SK-N-SH (cell line): ENCODE data around the gene CNTN4. TPM values are rescaled to one million over a fixed set of nuclear protein-coding genes. Genes with fewer than 3 reads are reported as not detected.

ENCODE experiments used
- CTCF ChIA-PET: fragments of 300-600, 350-600 bp; formaldehyde crosslinking; extraction: SDS; loops from one replicate; lab custom pipeline; 2021; lab: Yijun Ruan, JAX
- POLR2A ChIA-PET: fragments of 350-600 bp; sonication (Branson Sonifier 250); formaldehyde crosslinking; extraction: SDS; loops from one replicate; lab custom pipeline; 2020; ENCODE audit warnings: antibody characterized with exemption, inconsistent platforms; lab: Yijun Ruan, JAX
- DNase-seq: peaks from one replicate; pipeline ENCODE4 v3.0.0; 2012
- H2AFZ ChIP-seq: fragments of 200-600 bp; sonication (generic); 2 replicates; pipeline ENCODE4 v1.8.1; 2016; ENCODE audit warnings: antibody characterized with exemption, mild to moderate bottlenecking, low read depth
- H3F3A ChIP-seq: fragments of 200-600 bp; sonication (generic); replicated peaks from 2 replicates; pipeline ENCODE3; 2016; ENCODE audit warnings: antibody characterized with exemption, mild to moderate bottlenecking; ENCODE audit not compliant: insufficient read depth
- H3K27ac ChIP-seq, 2 experiments: fragments of 200-500 bp in 1 of 2; fragments of 200-600 bp in 1 of 2; sonication (Bioruptor generic) in 1 of 2; sonication (generic), shearing (Covaris generic) in 1 of 2; 2 replicates each; pipeline versions ENCODE4 v1.5.1 to v1.6.1; 2014 to 2016; ENCODE audit warnings: low read depth in 2 of 2, inconsistent platforms in 1 of 2, low read length in 1 of 2, mild to moderate bottlenecking in 1 of 2, mixed read lengths in 1 of 2
- H3K27me3 ChIP-seq: fragments of 200-600 bp; sonication (generic), shearing (Covaris generic); 2 replicates; pipeline ENCODE4 v1.6.1; 2016; ENCODE audit warnings: mixed run types; ENCODE audit not compliant: insufficient read depth
- H3K36me3 ChIP-seq, 2 experiments: fragments of 200-500 bp in 1 of 2; fragments of 200-600 bp in 1 of 2; sonication (Bioruptor generic) in 1 of 2; sonication (generic) in 1 of 2; replicated peaks in 1 of 2; 2 replicates each; pipeline versions ENCODE3 to v1.5.1; 2014 to 2016; ENCODE audit warnings: low read length in 1 of 2, mild to moderate bottlenecking in 1 of 2; ENCODE audit not compliant: insufficient read depth in 2 of 2, control insufficient read depth in 1 of 2
- H3K4me1 ChIP-seq, 2 experiments: fragments of 200-500 bp in 1 of 2; fragments of 200-600 bp in 1 of 2; sonication (Bioruptor generic) in 1 of 2; sonication (generic), shearing (Covaris generic) in 1 of 2; 2 replicates each; pipeline versions ENCODE4 v1.5.1 to v1.6.1; 2014 to 2016; ENCODE audit warnings: low read depth in 1 of 2, low read length in 1 of 2, mixed run types in 1 of 2; ENCODE audit not compliant: insufficient read depth in 2 of 2, control insufficient read depth in 1 of 2
- H3K4me2 ChIP-seq: fragments of 200-600 bp; sonication (generic), shearing (Covaris generic); 2 replicates; pipeline ENCODE4 v1.6.1; 2017; ENCODE audit warnings: mixed run types
- H3K4me3 ChIP-seq, 2 experiments: fragments of 200-500 bp in 1 of 2; fragments of 200-600 bp in 1 of 2; sonication (Bioruptor generic) in 1 of 2; sonication (generic), shearing (Covaris generic) in 1 of 2; 2 replicates each; pipeline versions ENCODE4 v1.5.1 to v1.8.1; 2014 to 2016; ENCODE audit warnings: low read depth in 2 of 2, inconsistent platforms in 1 of 2, low read length in 1 of 2, mild to moderate bottlenecking in 1 of 2, mixed read lengths in 1 of 2, moderate library complexity in 1 of 2
- H3K79me2 ChIP-seq: fragments of 200-600 bp; sonication (generic); 2 replicates; pipeline ENCODE4 v1.8.1; 2017; ENCODE audit warnings: mild to moderate bottlenecking; ENCODE audit not compliant: insufficient read depth
- H3K9ac ChIP-seq: fragments of 200-600 bp; sonication (generic); 2 replicates; pipeline ENCODE4 v1.6.1; 2017; ENCODE audit warnings: mixed run types
- H3K9me2 ChIP-seq: fragments of 200-600 bp; sonication (generic); 2 replicates; pipeline ENCODE4 v1.6.1; 2017; ENCODE audit warnings: mixed run types
- H3K9me3 ChIP-seq: fragments of 200-600 bp; sonication (generic); 2 replicates; pipeline ENCODE4 v1.6.1; 2017; ENCODE audit warnings: mixed run types, mild to moderate bottlenecking, moderate library complexity
- H4K20me1 ChIP-seq: fragments of 200-600 bp; sonication (generic); 2 replicates; pipeline ENCODE4 v1.6.1; 2017; ENCODE audit warnings: mild to moderate bottlenecking, mixed run types; ENCODE audit not compliant: insufficient read depth
- CTCF ChIP-seq: fragments of 200-600 bp; sonication (generic); IDR thresholded peaks from 2 replicates; pipeline ENCODE4 v1.6.1; 2017; ENCODE audit warnings: antibody characterized with exemption, mild to moderate bottlenecking, moderate library complexity
- EP300 ChIP-seq, 2 experiments: IDR thresholded peaks; 2 replicates each; pipeline versions ENCODE4 v1.4.0 to v1.6.1; 2012; ENCODE audit warnings: borderline replicate concordance in 1 of 2, low read depth in 1 of 2, low read length in 1 of 2
- FOSL2 ChIP-seq: IDR thresholded peaks from 2 replicates; pipeline ENCODE4 v1.4.0; 2012; ENCODE audit warnings: low read depth, mild to moderate bottlenecking, moderate library complexity, borderline replicate concordance
- FOXJ3 ChIP-seq: sonication (generic); formaldehyde crosslinking; IDR thresholded peaks from 2 replicates; pipeline ENCODE4 v1.5.1; 2020; ENCODE audit warnings: mild to moderate bottlenecking, missing genetic modification reagents
- GABPA ChIP-seq: IDR thresholded peaks from 2 replicates; pipeline ENCODE4 v1.4.0; 2012; ENCODE audit warnings: low read depth, mild to moderate bottlenecking
- IRF3 ChIP-seq: fragments of 150-350 bp; IDR thresholded peaks from 2 replicates; pipeline ENCODE4 v1.6.1; 2016; ENCODE audit warnings: mild to moderate bottlenecking, low read depth, low read length
- JUND ChIP-seq: IDR thresholded peaks from 2 replicates; pipeline ENCODE4 v1.4.0; 2012
- MEF2A ChIP-seq: IDR thresholded peaks from 2 replicates; pipeline ENCODE4 v1.4.0; 2012; ENCODE audit warnings: low read depth, borderline replicate concordance
- MXI1 ChIP-seq: IDR thresholded peaks from 2 replicates; pipeline ENCODE4 v1.6.1; 2012; ENCODE audit warnings: mild to moderate bottlenecking, low read depth, low read length, improper control_type of control experiment
- PBX3 ChIP-seq: IDR thresholded peaks from 2 replicates; pipeline ENCODE4; 2012
- POLR2AphosphoS5 ChIP-seq: IDR thresholded peaks from 2 replicates; pipeline ENCODE4 v1.6.1; 2012; ENCODE audit warnings: low read depth, low read length
- RAD21 ChIP-seq: IDR thresholded peaks from 2 replicates; pipeline ENCODE4 v1.6.1; 2012; ENCODE audit warnings: mild to moderate bottlenecking, low read length
- RCOR1 ChIP-seq: fragments of 150-350 bp; IDR thresholded peaks from 2 replicates; pipeline ENCODE4 v1.6.1; 2017; ENCODE audit warnings: antibody characterized with exemption, low read length
- RFX5 ChIP-seq: IDR thresholded peaks from 2 replicates; pipeline ENCODE4 v1.6.1; 2012; ENCODE audit warnings: mild to moderate bottlenecking, improper control_type of control experiment, low read length
- RXRA ChIP-seq: IDR thresholded peaks from 2 replicates; pipeline ENCODE4 v1.4.0; 2012; ENCODE audit warnings: low read depth, mild to moderate bottlenecking, borderline replicate concordance
- SIN3A ChIP-seq: IDR thresholded peaks from 2 replicates; pipeline ENCODE4 v1.6.1; 2012; ENCODE audit warnings: low read depth, mild to moderate bottlenecking, low read length, moderate library complexity, borderline replicate concordance
- SMC3 ChIP-seq: IDR thresholded peaks from 2 replicates; pipeline ENCODE4 v1.6.1; 2012; ENCODE audit warnings: low read depth, low read length, improper control_type of control experiment
- TAF1 ChIP-seq: IDR thresholded peaks from 2 replicates; pipeline ENCODE4 v1.6.1; 2012; ENCODE audit warnings: low read depth, mild to moderate bottlenecking, low read length, moderate library complexity, borderline replicate concordance
- TCF12 ChIP-seq: IDR thresholded peaks from 2 replicates; pipeline ENCODE4 v1.4.0; 2012
- USF2 ChIP-seq: fragments of 150-350 bp; IDR thresholded peaks from 2 replicates; pipeline ENCODE4 v1.6.1; 2017; ENCODE audit warnings: antibody characterized with exemption, low read length, low read depth, borderline replicate concordance
- WGBS: methylation state at CpG from one replicate; pipeline ENCODE4 v1.1.6; 2017; ENCODE audit warnings: low lambda C conversion rate; 5-methylcytosine and 5-hydroxymethylcytosine counted together
- polyA plus RNA-seq, 3 experiments: library from polyadenylated mRNA; depleted of rRNA; stranded (reverse); fragments of >200 nt; gene quantifications; 2 replicates each; pipeline ENCODE4 v1.2.3, GENCODE V29; 2012
- TF ChIP-seq, protein P1 (sequence below): IDR thresholded peaks from 2 replicates; pipeline ENCODE4 v1.4.0; 2012; ENCODE audit warnings: low read depth

Gene CNTN4
- polyA plus RNA-seq, 1 of the 3 experiments (the other 2 are of a cell fraction) = 0.12 TPM

DNA sequence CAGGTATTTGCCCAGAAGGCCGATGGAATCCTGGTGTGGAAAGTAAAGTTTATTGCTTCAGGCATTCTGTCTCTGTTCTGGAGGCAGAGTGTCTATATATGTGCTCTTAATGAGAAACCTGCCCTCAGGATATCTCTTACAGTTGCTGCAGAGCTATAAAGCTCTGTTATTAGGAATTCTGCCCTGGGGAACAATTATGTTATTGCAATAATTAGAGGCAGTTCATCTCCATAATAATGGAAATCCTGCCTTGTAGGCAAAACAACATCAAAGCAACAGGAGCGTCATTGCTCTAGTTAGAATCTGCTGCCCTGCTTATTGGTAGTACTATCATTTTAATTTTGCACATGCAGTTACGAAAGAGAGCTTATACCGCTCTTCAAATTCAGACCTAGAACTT is 835.9 kb downstream of the CNTN4 start:
- TF ChIP-seq POLR2AphosphoS5 (no peak), RFX5 (no peak), GABPA (no peak), PBX3 (no peak), USF2 (no peak), JUND (no peak), MEF2A (no peak)
- TF ChIP-seq, protein P1, sequence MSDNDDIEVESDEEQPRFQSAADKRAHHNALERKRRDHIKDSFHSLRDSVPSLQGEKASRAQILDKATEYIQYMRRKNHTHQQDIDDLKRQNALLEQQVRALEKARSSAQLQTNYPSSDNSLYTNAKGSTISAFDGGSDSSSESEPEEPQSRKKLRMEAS = no peak
- TF ChIP-seq, all 33 proteins: peak for 0
- H3K27ac ChIP-seq = no peak overlapping the region
- ChIA-PET POLR2A (no interaction called here), CTCF (interaction anchor here (2.0 kb wide), 1 partner anchor 13 kb away, joined by 5 read pairs; no protein-coding TSS in a partner anchor)
- H3K9me2 ChIP-seq = no peaks in the 10 kb centered on the region
- H3F3A ChIP-seq = no peaks in the 10 kb centered on the region
- no peaks in the 10 kb centered on the region for H3K36me3 ChIP-seq
- H3K4me3 ChIP-seq = no peak overlapping the region
- H3K4me2 ChIP-seq = no peak overlapping the region
- H3K79me2 ChIP-seq = no peaks in the 10 kb centered on the region
- no peaks in the 10 kb centered on the region for H3K9me3 ChIP-seq
- H3K9ac ChIP-seq = no peak overlapping the region
- no peak overlapping the region for H2AFZ ChIP-seq
- no peaks in the 10 kb centered on the region for H3K27me3 ChIP-seq
- no peaks in the 10 kb centered on the region for H4K20me1 ChIP-seq
- H3K4me1 ChIP-seq = no peaks in the 10 kb centered on the region; a peak in 1 of 4 replicates
- WGBS = 45% methylated on average over 4 of the region's 4 CpGs
- no peak for DNase-seq

DNA sequence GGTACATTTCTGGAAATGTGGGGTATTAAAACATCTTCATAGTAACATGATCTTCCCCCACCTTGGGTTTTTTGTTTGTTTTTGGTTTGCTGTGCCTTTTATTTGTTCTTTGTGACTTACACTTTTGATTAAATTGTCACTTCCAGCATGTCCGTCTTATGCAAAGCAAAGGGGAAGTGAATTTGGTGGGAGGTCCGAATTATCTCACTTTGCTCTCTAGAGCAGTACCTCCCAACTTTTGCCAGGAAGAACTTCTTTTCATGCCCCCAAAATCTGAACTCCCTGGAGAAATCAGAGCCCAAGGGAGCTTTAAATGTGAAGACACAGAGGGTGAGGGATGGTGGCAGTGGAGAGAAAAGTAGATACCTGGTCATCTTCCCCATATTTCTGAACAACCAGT is 838.4 kb downstream of the CNTN4 start:
- no peaks in the 10 kb centered on the region for H3K9me2 ChIP-seq
- H3K4me1 ChIP-seq = no peaks in the 10 kb centered on the region; a peak in 1 of 4 replicates
- no peaks in the 10 kb centered on the region for H3F3A ChIP-seq
- no peak overlapping the region for H3K27ac ChIP-seq
- TF ChIP-seq SIN3A (no peak), IRF3 (no peak), EP300 (IDR thresholded peaks at IDR 0.05; ENCODE audit: borderline replicate concordance in 1 of 2, low read depth in 1 of 2, low read length in 1 of 2) (no peak), JUND (no peak), RXRA (no peak), FOSL2 (no peak), FOXJ3 (no peak), CTCF (no peak), MEF2A (no peak), MXI1 (no peak), RFX5 (no peak), SMC3 (no peak), POLR2AphosphoS5 (no peak), TAF1 (no peak), TCF12 (no peak), PBX3 (no peak), RCOR1 (no peak), RAD21 (no peak)
- H3K9me3 ChIP-seq = no peaks in the 10 kb centered on the region
- no peak overlapping the region for H3K4me2 ChIP-seq
- H3K9ac ChIP-seq = no peak overlapping the region
- CTCF ChIA-PET = interaction anchor here (0.9 kb wide), 2 partner anchors 15 to 133 kb away, joined by 3 read pairs; no protein-coding TSS in a partner anchor
- no peak for DNase-seq
- POLR2A ChIA-PET = no interaction called here
- no peaks in the 10 kb centered on the region for H3K27me3 ChIP-seq
- H2AFZ ChIP-seq = no peak overlapping the region
- no peaks in the 10 kb centered on the region for H3K79me2 ChIP-seq
- H4K20me1 ChIP-seq = no peaks in the 10 kb centered on the region
- H3K36me3 ChIP-seq = no peaks in the 10 kb centered on the region
- 43% methylated on average over 2 of the region's 2 CpGs for WGBS
- H3K4me3 ChIP-seq = no peak overlapping the region
